ENCODE measurements around the gene TBC1D20. TPM values are rescaled to one million over a fixed set of nuclear protein-coding genes. Genes with fewer than 3 reads are reported as not detected.

The TBC1D20 gene
- total and polyA plus RNA-seq, 2 experiments from 2014 or later = 31.0 to 51.4 TPM

DNA sequence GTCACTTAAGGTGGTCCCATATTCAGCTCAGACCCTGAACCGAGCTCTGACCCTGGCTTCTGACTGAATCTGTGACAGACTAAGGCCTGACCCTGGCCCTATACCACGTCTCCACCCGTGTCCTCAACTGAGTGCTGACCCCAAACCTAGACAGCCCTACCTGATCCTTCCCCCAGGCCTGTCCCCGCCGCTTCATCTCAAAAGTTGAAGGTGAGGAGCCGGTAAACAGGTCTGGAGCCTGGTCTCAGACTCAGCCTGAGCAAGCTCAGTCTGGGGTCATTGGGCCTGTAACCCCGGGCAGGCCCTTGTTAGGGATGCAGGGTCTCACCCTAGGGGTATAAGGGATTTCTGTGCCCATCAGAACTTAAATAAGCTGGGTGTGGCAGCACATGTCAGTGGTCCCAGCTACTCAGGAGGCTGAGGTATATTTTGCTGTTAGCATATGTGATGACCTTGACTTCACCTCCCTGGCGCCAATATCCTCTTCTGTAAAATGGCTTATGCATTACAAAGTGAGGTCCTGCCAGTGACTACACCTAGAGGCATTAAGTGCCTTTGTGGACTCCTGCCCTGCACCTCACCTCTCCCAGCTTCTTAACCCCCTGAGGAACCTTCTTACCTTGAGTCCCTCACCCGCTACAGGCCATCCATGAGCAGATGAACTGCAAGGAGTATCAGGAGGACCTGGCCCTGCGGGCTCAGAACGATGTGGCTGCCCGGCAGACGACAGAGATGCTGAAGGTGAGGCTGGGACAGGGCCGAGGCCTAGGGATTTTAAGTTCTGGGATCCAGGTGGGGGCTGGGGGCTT lies 34.3 kb downstream of the TBC1D20 start:
- Histone ChIP-seq H3F3A (ENCODE audit: insufficient read depth) (peaks cover 18% of the 10 kb centered on the region; the same call in 1 of the 2 replicates), H3K27me3 (replicated peaks; ENCODE audit: insufficient read depth) (no peaks in the 10 kb centered on the region), H3K79me2 (ENCODE audit: insufficient read depth) (no peaks in the 10 kb centered on the region), H3K27ac (no peak overlapping the region), H3K9me3 (ENCODE audit: low read depth) (no peaks in the 10 kb centered on the region), H2AFZ (no peak overlapping the region), H3K9me2 (ENCODE audit: insufficient read depth) (no peaks in the 10 kb centered on the region), H3K4me1 (ENCODE audit: insufficient read depth) (no peaks in the 10 kb centered on the region), H3K4me2 (ENCODE audit: unreplicated experiment) (no peak overlapping the region), H4K20me1 (ENCODE audit: insufficient read depth) (no peaks in the 10 kb centered on the region), H3K9ac (no peak overlapping the region), H3K4me3 (no peak overlapping the region), H3K36me3 (ENCODE audit: low read depth) (no peaks in the 10 kb centered on the region; the same call in 1 of the 2 replicates)
- WGBS, 2 experiments (ENCODE audit: low coverage in 1 of 2, low lambda C conversion rate in 2 of 2, missing lambda C conversion rate in 2 of 2) = 94 to 96% methylated on average over 14 of the region's 14 CpGs
- DNase-seq = no peak
- no peak for TF ChIP-seq EZH2phosphoT487 (IDR thresholded peaks at IDR 0.05; ENCODE audit: insufficient read depth, low read depth)
- TF ChIP-seq EZH2 (IDR thresholded peaks at IDR 0.05; ENCODE audit: insufficient read depth, poor library complexity, severe bottlenecking) = no peak
- in situ Hi-C loops (cut with MboI) = no loop called here

DNA sequence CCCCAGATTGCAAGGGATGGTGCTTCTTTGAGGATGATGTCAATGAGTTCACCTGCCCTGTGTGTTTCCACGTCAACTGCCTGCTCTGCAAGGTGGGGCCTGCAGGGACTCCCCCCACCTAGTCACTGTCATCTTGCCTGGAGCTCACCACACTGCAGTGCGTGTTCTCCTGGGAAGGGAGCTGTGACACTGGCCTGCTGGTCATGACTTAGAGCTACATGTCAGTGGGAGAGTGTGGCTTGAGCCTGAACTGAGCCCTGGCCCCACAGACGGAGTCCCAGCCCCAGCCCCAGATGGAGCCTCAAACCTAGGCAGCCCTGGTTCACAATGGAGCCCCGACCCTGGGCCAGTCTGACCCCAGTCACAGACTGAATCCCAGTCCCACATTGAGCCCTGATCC lies 34.9 kb downstream of the TBC1D20 start:
- Histone ChIP-seq H3K79me2 (ENCODE audit: insufficient read depth) (no peaks in the 10 kb centered on the region), H2AFZ (no peak overlapping the region), H3K9ac (no peak overlapping the region), H3K4me1 (ENCODE audit: insufficient read depth) (no peaks in the 10 kb centered on the region), H3K36me3 (ENCODE audit: low read depth) (peaks cover 4% of the 10 kb centered on the region; the same call in 1 of the 2 replicates), H3K9me3 (ENCODE audit: low read depth) (no peaks in the 10 kb centered on the region), H3K4me3 (no peak overlapping the region), H3F3A (ENCODE audit: insufficient read depth) (peaks cover 17% of the 10 kb centered on the region; the same call in 1 of the 2 replicates), H3K4me2 (ENCODE audit: unreplicated experiment) (no peak overlapping the region), H3K27ac (no peak overlapping the region), H3K27me3 (replicated peaks; ENCODE audit: insufficient read depth) (no peaks in the 10 kb centered on the region), H3K9me2 (ENCODE audit: insufficient read depth) (no peaks in the 10 kb centered on the region), H4K20me1 (ENCODE audit: insufficient read depth) (no peaks in the 10 kb centered on the region)
- no peak for DNase-seq
- in situ Hi-C loops (cut with MboI) = no loop called here
- 76 to 86% methylated on average over 4 of the region's 4 CpGs for WGBS, 2 experiments (ENCODE audit: low coverage in 1 of 2, low lambda C conversion rate in 2 of 2, missing lambda C conversion rate in 2 of 2)
- no peak for TF ChIP-seq EZH2 (IDR thresholded peaks at IDR 0.05; ENCODE audit: insufficient read depth, poor library complexity, severe bottlenecking)
- no peak for TF ChIP-seq EZH2phosphoT487 (IDR thresholded peaks at IDR 0.05; ENCODE audit: insufficient read depth, low read depth)

DNA sequence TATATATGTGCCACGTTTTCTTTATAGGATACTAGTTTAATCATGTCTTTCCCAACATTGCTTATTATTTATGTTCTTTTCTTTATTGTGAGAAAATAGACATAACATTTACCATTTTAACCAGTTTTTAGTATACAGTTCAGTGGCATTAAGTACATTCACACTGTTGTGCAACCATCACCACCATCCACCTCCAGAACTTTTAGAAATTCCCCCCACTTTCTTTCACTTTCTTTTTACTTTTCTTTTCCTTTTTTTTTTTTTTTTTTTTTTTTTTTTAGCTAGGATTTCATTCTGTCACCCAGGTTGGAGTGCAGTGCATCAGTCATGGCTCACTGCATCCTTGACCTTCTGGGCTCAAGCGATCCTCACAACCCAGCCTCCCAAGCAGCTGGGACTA lies 35.8 kb downstream of the TBC1D20 start:
- Histone ChIP-seq H3K36me3 (ENCODE audit: low read depth) (peaks cover 6% of the 10 kb centered on the region; the same call in 1 of the 2 replicates), H3F3A (ENCODE audit: insufficient read depth) (peaks cover 17% of the 10 kb centered on the region; the same call in 1 of the 2 replicates), H3K4me2 (ENCODE audit: unreplicated experiment) (no peak overlapping the region), H3K4me3 (no peak overlapping the region), H3K79me2 (ENCODE audit: insufficient read depth) (no peaks in the 10 kb centered on the region), H3K9me2 (ENCODE audit: insufficient read depth) (no peaks in the 10 kb centered on the region), H3K27ac (no peak overlapping the region), H3K9ac (no peak overlapping the region), H3K27me3 (replicated peaks; ENCODE audit: insufficient read depth) (no peaks in the 10 kb centered on the region), H3K9me3 (ENCODE audit: low read depth) (no peaks in the 10 kb centered on the region), H3K4me1 (ENCODE audit: insufficient read depth) (no peaks in the 10 kb centered on the region), H4K20me1 (ENCODE audit: insufficient read depth) (no peaks in the 10 kb centered on the region), H2AFZ (no peak overlapping the region)
- in situ Hi-C loops (cut with MboI) = no loop called here
- no peak for TF ChIP-seq EZH2 (IDR thresholded peaks at IDR 0.05; ENCODE audit: insufficient read depth, poor library complexity, severe bottlenecking)
- TF ChIP-seq EZH2phosphoT487 (IDR thresholded peaks at IDR 0.05; ENCODE audit: insufficient read depth, low read depth) = no peak
- DNase-seq = no peak
- 93 to 100% methylated on average over 2 of the region's 2 CpGs for WGBS, 2 experiments (ENCODE audit: low coverage in 1 of 2, low lambda C conversion rate in 2 of 2, missing lambda C conversion rate in 2 of 2)

DNA sequence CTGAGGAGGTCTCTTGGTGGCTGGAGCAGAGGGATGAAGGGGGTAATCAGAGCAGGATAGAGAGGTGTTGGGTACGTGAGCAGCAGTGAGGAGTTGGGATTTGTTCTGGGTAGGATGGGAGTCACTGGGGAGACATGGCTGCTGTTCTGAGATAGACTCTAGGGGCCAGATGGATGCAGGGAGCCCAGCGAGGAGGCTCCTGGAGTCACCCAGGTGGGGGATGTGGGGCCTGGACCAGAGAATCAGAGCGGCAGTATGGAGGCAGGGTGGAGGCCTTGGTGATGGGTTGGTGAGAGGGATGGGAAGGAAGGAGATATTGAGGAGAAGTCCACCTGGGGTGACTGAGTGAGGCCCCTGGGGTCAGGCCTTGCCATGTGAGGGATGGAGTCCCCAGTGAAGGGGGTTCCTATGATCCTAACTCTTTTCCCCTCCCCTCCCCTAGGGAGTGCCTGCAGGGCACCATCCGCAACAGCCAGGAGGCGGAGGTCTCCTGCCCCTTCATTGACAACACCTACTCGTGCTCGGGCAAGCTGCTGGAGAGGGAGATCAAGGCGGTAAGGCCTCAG lies 40.6 kb downstream of the TBC1D20 start:
- TF ChIP-seq EZH2phosphoT487 (IDR thresholded peaks at IDR 0.05; ENCODE audit: insufficient read depth, low read depth) (no peak), EZH2 (IDR thresholded peaks at IDR 0.05; ENCODE audit: insufficient read depth, poor library complexity, severe bottlenecking) (no peak)
- no peaks in the 10 kb centered on the region for H3K27me3 ChIP-seq (replicated peaks; ENCODE audit: insufficient read depth)
- peaks cover 6% of the 10 kb centered on the region; the same call in 1 of the 2 replicates for H3K36me3 ChIP-seq (ENCODE audit: low read depth)
- 96 to 97% methylated on average over 8 of the region's 8 CpGs for WGBS, 2 experiments (ENCODE audit: low coverage in 1 of 2, low lambda C conversion rate in 2 of 2, missing lambda C conversion rate in 2 of 2)
- no peaks in the 10 kb centered on the region for H3K4me1 ChIP-seq (ENCODE audit: insufficient read depth)
- no peak overlapping the region for H3K4me2 ChIP-seq (ENCODE audit: unreplicated experiment)
- no peak overlapping the region for H3K4me3 ChIP-seq
- in situ Hi-C loops (cut with MboI) = no loop called here
- peaks cover 17% of the 10 kb centered on the region; the same call in 1 of the 2 replicates for H3F3A ChIP-seq (ENCODE audit: insufficient read depth)
- no peaks in the 10 kb centered on the region for H3K9me2 ChIP-seq (ENCODE audit: insufficient read depth)
- no peak overlapping the region for H3K27ac ChIP-seq
- no peaks in the 10 kb centered on the region for H4K20me1 ChIP-seq (ENCODE audit: insufficient read depth)
- H3K9ac ChIP-seq = no peak overlapping the region
- no peak for DNase-seq
- no peak overlapping the region for H2AFZ ChIP-seq
- H3K79me2 ChIP-seq (ENCODE audit: insufficient read depth) = no peaks in the 10 kb centered on the region
- H3K9me3 ChIP-seq (ENCODE audit: low read depth) = no peaks in the 10 kb centered on the region

Data from GM23248 (cell line).